Subcutaneous abdominal adipose tissue (tissue), 5 donors: Measurements from ENCODE around the gene IWS1.

ENCODE experiments used
- H3K27ac ChIP-seq: one replicate; pipeline ENCODE4 v1.7.0; 2013; ENCODE audit warnings: low read depth, mild to moderate bottlenecking, inconsistent platforms, low read length, moderate library complexity
- H3K27me3 ChIP-seq, 5 donors: one replicate each; pipeline ENCODE4 v1.7.0; 2013; ENCODE audit warnings: low read length in 5 of 5, inconsistent platforms in 1 of 5; ENCODE audit not compliant: control insufficient read depth in 5 of 5, insufficient read depth in 4 of 5
- H3K36me3 ChIP-seq, 5 donors: one replicate each; pipeline ENCODE4 v1.7.0; 2013; ENCODE audit warnings: low read length in 5 of 5; ENCODE audit not compliant: control insufficient read depth in 5 of 5, insufficient read depth in 5 of 5
- H3K4me1 ChIP-seq, 5 donors: one replicate each; pipeline ENCODE4 v1.7.0; 2013; ENCODE audit warnings: low read length in 5 of 5, mild to moderate bottlenecking in 3 of 5, moderate library complexity in 1 of 5; ENCODE audit not compliant: control insufficient read depth in 5 of 5, insufficient read depth in 5 of 5
- H3K4me3 ChIP-seq, 5 donors: one replicate each; pipeline ENCODE4 v1.7.0; 2013; ENCODE audit warnings: low read length in 5 of 5, low read depth in 1 of 5
- H3K9ac ChIP-seq, 5 donors: one replicate each; pipeline ENCODE4 v1.7.0; 2013; ENCODE audit warnings: low read length in 5 of 5, mild to moderate bottlenecking in 4 of 5, moderate library complexity in 3 of 5
- H3K9me3 ChIP-seq, 5 donors: one replicate each; pipeline ENCODE4 v1.7.0; 2013; ENCODE audit warnings: low read length in 5 of 5; ENCODE audit not compliant: control insufficient read depth in 5 of 5
- donor health status: healthy.
- donor health status: healthy.
- donor health status: healthy.
- donor health status: healthy.
- donor health status: healthy.

IWS1 gene

DNA sequence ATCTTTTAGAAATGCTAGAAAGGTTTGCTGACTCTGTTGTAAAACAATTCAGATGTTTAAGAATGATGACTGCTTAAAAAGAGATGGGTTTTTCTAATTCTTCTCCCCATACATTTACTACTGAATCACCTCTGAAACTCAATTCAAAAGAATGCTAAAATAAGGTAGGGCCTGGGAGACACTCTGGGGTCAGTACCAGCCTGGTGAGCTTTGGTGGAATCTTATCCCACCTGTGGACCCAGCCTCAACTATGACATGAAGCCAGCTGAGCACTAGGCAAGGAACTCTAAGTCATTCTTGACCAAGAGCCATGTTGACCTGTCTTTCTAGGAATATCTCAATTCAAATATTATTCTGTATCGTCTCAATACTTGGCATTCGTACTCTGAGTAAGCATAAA, 44.3 kb downstream of the IWS1 start:
- Histone ChIP-seq H3K27me3 (no peaks in the 10 kb centered on the region), H3K4me1 (no peaks in the 10 kb centered on the region), H3K27ac (no peak overlapping the region), H3K4me3 (no peak overlapping the region), H3K9me3 (no peaks in the 10 kb centered on the region), H3K36me3 (peaks cover 37 to 67% (median 60%) of the 10 kb centered on the region in 5 donors), H3K9ac (peak overlapping the region in 1 of 5 donors; percentile 13)

DNA sequence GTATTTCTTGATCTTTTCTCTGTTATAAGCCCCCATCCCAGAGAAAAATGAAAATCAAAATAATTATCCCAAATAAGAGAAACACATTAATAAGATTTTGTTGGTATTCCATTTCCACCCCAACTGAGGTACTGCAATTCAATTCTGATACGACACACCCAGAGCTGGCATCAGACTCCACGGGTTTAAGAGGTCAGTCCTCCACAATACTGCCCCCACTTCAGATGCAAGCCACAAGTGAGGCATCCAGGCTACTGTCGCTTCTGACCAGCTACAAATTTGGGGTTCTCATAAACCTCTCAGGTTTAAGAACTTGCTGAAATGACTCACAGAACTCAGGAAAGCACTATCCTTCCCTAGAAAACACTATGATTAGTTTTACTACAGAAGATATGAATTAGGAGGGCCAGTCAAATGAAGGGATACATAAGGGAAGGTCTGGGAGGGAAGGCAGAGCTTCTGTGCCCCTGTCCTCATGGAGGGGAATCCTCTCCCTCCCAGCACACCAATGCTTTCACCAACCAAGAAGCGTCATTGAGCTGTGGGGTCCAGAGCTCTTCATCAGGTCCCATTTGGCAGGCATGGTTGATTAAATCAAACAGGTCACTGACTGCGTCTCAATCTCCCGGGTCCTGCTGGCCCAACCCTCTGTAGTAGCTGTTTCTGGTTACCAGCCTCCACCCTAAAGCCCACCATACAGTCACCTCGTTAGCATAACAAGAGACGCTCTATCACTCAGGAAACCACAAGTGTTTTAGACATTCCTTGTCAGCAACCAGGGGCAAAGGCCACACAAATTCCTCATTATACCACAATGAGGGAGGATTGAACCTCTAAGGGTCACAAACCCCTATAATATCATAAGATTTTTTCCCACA, 46.2 kb downstream of the IWS1 start:
- Histone ChIP-seq H3K36me3 (peaks cover 25 to 48% (median 42%) of the 10 kb centered on the region in 5 donors), H3K27ac (no peak overlapping the region), H3K9me3 (no peaks in the 10 kb centered on the region), H3K4me1 (no peaks in the 10 kb centered on the region), H3K27me3 (no peaks in the 10 kb centered on the region), H3K9ac (no peak overlapping the region), H3K4me3 (no peak overlapping the region)

DNA sequence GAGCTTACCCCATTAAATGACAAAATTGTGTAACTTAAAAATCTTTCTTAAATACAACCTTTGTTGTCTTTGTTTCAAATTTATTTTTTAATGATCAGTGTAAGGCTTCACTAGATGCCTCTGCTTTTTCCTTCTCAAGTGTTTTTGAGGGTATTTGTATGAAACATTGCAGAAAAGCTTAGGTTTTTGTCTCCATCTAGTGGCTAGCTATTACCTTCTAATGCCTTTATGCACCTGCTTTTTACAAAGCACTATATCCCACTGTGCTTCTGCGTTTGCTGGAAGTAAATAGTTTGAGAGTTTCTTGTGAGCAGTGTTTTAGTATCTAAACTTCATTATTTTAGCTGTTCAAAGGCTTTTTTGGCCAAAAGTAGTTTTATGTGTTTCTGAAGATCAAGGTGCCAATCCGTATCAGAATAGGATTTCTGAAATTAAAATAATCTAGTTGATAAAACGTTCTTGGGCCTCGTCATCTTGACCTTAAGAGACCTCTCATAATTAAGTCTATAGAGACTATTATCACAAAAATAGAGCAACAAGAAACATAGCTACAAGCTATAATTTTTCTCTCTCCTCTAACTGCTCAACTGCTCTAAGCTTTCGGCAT, 47.0 kb downstream of the IWS1 start:
- Histone ChIP-seq H3K27ac (no peak overlapping the region), H3K4me3 (no peak overlapping the region)

DNA sequence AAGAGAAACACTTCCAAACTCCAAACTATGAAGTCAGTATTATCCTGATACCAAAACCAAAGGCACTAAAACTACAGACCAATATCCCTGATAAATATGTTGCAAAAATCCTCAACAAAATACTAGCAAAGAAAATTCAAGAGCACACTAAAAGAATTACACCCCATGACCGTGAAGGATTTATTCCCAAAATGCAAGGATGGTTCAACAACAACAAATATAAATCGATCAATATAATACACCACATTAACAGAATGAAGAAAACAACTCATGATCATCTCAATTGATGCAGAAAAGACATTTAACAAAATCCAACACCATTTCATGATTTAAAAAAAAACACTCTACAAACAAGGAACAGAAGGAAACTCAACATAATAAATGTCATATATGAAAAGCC, 50.5 kb downstream of the IWS1 start:
- Histone ChIP-seq H3K27ac (no peak overlapping the region), H3K27me3 (no peaks in the 10 kb centered on the region), H3K36me3 (peaks cover 4 to 10% (median 9%) of the 10 kb centered on the region in 5 donors), H3K9me3 (no peaks in the 10 kb centered on the region), H3K4me3 (no peak overlapping the region), H3K9ac (no peak overlapping the region), H3K4me1 (no peaks in the 10 kb centered on the region)

More for the DNA sequence above, 47.0 kb downstream of the IWS1 start:
- Histone ChIP-seq H3K36me3 (peaks cover 25 to 41% (median 36%) of the 10 kb centered on the region in 5 donors), H3K9ac (no peak overlapping the region), H3K27me3 (no peaks in the 10 kb centered on the region), H3K4me1 (no peaks in the 10 kb centered on the region), H3K9me3 (no peaks in the 10 kb centered on the region)

DNA sequence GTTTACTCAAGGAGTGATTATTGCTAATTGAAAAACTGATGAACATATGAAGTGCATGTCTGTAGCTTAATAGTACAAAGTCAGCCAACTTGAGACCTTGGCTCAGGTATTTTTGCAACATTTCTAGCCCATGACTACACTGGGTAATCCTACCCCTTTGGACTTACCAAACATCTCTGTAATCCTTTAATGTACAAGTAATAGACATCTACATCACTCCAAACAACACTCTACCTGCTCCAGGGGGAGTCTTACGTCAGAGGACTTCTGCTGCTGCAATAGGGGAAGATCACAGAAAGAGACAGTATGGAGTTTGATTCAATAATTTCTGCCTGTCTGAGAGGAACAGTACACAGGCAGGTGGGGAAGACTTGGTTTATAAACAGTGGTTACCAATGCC, 54.0 kb downstream of the IWS1 start:
- H3K4me3 ChIP-seq, result no peak overlapping the region
- no peaks in the 10 kb centered on the region for H3K9me3 ChIP-seq
- H3K9ac ChIP-seq, result no peak overlapping the region
- no peaks in the 10 kb centered on the region for H3K27me3 ChIP-seq
- H3K36me3 ChIP-seq, result peaks cover 0 to 15% (median 6%) of the 10 kb centered on the region in 5 donors
- no peaks in the 10 kb centered on the region for H3K4me1 ChIP-seq
- H3K27ac ChIP-seq, result no peak overlapping the region

DNA sequence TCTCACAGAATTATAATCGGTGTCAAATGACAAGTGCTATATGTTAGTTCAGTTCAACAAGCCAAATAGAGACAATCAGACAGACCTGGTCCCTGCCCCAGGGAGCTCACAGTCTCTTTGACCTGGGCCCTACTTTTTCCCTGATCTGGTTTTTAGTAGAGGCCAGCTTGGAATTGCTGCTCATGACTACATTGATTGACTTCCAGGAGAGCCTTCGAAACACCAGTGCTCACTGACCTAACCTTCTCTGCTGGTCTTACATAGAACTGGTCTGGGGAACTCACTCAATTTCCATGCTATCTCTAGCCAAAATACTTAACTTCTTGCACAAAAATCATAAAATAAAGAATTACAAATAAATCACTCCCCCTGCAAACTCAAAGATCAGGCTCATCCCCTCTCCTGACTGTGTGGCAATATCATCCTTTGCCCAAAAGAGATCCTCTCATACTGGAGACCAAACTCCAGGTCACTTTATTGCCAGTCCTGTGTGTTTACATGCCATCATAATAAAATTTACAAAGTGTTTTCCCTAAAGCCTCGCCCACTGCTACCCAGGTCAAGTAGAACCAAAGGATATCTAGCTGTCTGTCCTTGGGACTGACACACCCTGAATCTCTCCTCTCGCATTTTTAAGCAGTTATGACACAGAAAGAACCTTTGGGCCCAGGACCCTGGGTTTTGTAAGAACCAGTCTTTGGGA, 54.9 kb downstream of the IWS1 start:
- Histone ChIP-seq H3K4me1 (no peaks in the 10 kb centered on the region), H3K27me3 (no peaks in the 10 kb centered on the region), H3K27ac (no peak overlapping the region), H3K9ac (no peak overlapping the region), H3K4me3 (no peak overlapping the region), H3K9me3 (no peaks in the 10 kb centered on the region), H3K36me3 (peaks cover 0 to 15% (median 6%) of the 10 kb centered on the region in 5 donors)

DNA sequence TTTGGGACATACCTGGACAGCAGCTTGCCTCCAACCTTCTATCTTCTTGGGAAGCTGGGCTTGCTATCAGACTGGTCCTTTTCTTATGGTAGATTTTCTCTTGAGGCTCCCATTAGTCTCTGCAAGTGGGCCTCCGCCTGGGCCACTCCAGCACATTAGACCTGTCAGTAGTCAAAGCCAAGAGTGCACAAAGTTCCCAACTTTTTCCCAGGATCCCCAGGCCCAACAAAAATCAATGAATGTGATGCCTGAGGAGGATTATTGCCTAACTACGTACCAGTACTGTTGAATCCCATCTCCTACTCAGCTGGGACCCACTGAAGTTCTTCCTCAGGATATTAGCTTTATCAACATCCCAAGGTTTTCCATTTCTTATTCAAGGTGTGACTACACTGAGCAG, 56.3 kb downstream of the IWS1 start:
- Histone ChIP-seq H3K9ac (no peak overlapping the region), H3K9me3 (no peaks in the 10 kb centered on the region), H3K27ac (no peak overlapping the region), H3K36me3 (peaks cover 0 to 15% (median 6%) of the 10 kb centered on the region in 5 donors), H3K4me3 (no peak overlapping the region), H3K4me1 (no peaks in the 10 kb centered on the region), H3K27me3 (no peaks in the 10 kb centered on the region)

DNA sequence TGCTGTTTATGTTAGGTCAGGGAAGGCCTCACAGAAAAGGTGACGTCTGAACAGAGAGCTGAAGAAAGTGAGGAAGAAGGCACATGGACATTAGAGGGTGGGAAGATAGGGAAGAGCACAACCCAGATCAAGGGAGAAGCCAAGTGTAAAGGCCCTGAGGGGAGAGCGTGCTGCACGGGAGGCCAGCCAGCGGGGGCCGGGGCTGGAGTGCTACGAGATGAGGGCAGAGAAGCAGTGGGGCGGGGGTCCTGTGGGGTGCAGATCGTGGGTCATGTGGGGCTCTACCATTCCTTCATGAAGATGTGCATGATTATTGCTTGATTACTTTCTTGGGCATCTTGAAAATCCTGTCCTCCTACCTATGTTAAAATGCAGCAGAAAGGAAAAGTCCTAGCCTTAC, 57.2 kb downstream of the IWS1 start:
- no peak overlapping the region for H3K27ac ChIP-seq
- H3K4me3 ChIP-seq, result no peak overlapping the region
- H3K27me3 ChIP-seq, result no peaks in the 10 kb centered on the region
- H3K36me3 ChIP-seq, result peaks cover 0 to 15% (median 6%) of the 10 kb centered on the region in 5 donors
- no peak overlapping the region for H3K9ac ChIP-seq
- H3K4me1 ChIP-seq, result no peaks in the 10 kb centered on the region
- no peaks in the 10 kb centered on the region for H3K9me3 ChIP-seq

DNA sequence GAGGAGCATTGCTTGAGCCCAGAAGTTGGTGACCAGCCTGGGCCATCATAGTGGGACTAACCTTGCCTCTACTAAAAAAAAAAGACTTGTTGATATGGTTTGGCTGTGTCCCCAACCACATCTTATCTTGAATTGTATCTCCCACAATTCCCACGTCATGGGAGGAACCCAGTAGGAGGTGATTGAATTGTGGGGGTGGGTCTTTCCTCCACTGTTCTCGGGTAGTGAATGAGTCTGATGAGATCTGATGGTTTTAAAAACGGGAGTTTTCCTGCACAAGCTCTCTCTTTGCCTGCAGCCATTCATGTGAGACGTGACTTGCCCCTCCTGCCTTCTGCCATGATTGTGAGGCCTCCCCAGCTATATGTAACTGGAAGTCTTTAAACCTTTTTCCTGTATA, 61.0 kb downstream of the IWS1 start:
- no peak overlapping the region for H3K9ac ChIP-seq
- no peaks in the 10 kb centered on the region for H3K27me3 ChIP-seq
- H3K9me3 ChIP-seq, result no peaks in the 10 kb centered on the region
- no peak overlapping the region for H3K27ac ChIP-seq
- no peaks in the 10 kb centered on the region for H3K4me1 ChIP-seq
- H3K36me3 ChIP-seq, result peaks cover 0 to 15% (median 6%) of the 10 kb centered on the region in 5 donors
- no peak overlapping the region for H3K4me3 ChIP-seq
